ENCODE results near the gene IER3IP1.
"Not testable (repeated sequence)": the region's sequence is repeated elsewhere in the genome, so short reads cannot be mapped to it uniquely, and the experiment has no call there.

IER3IP1 gene

DNA sequence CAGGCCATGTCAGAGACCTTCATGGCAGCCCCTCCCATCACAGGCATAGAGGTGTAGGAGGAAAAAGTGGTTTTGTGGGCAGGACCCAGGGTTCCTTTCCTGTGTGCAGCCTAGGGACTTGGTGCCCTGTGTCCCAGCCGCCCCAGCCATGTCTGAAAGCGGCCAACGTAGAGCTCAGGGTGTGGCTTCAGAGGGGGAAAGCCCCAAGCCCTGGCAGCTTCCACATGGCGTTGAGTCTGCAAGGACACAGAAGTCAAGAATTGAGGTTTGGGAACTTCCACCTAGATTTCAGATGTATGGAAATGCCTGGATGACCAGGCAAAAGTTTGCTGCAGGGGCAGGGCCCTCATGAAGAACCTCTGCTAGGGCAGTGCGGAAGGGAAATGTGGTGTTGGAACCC lies 6.0 kb upstream of the IER3IP1 start:
- peaks cover 21% of the 10 kb centered on the region for H3K9me3 ChIP-seq (ENCODE audit: control insufficient read depth, insufficient read depth, low read depth, low read length)
- not testable (repeated sequence) for H3K36me3 ChIP-seq (ENCODE audit: control insufficient read depth, insufficient read depth, low read length); H3K4me3 ChIP-seq (ENCODE audit: low read depth, low read length); H3K4me1 ChIP-seq (ENCODE audit: control insufficient read depth, insufficient read depth, low read length); H3K9ac ChIP-seq (ENCODE audit: low read length); H3K27ac ChIP-seq (ENCODE audit: low read depth, low read length); H3K27me3 ChIP-seq (ENCODE audit: control insufficient read depth, insufficient read depth, low read length)

DNA sequence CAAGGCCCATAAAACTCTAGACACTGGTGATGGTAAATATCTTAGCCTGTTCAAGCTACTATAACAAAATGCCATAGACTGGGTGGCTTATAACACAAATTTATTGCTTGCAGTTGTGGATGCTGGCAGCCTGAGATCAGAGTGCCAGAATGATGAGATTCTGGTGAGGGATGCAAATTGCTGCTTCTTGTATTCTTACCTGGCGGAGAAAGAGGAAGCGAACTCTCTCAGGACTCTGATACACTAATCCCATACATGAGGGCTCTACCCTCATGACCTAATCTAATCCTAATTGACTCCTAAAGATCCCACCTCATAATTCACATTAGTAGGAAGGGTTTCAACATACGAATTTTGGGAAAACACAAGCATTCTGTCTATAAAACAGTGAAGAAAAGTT lies 4.6 kb upstream of the IER3IP1 start:
- no peaks in the 10 kb centered on the region for H3K4me1 ChIP-seq (ENCODE audit: control insufficient read depth, insufficient read depth, low read length)
- no peak overlapping the region for H3K9ac ChIP-seq (ENCODE audit: low read length)
- H3K27me3 ChIP-seq (ENCODE audit: control insufficient read depth, insufficient read depth, low read length), result no peaks in the 10 kb centered on the region
- no peaks in the 10 kb centered on the region for H3K36me3 ChIP-seq (ENCODE audit: control insufficient read depth, insufficient read depth, low read length)
- H3K9me3 ChIP-seq (ENCODE audit: control insufficient read depth, insufficient read depth, low read depth, low read length), result peaks cover 19% of the 10 kb centered on the region
- no peak overlapping the region for H3K4me3 ChIP-seq (ENCODE audit: low read depth, low read length)
- H3K27ac ChIP-seq (ENCODE audit: low read depth, low read length), result no peak overlapping the region

DNA sequence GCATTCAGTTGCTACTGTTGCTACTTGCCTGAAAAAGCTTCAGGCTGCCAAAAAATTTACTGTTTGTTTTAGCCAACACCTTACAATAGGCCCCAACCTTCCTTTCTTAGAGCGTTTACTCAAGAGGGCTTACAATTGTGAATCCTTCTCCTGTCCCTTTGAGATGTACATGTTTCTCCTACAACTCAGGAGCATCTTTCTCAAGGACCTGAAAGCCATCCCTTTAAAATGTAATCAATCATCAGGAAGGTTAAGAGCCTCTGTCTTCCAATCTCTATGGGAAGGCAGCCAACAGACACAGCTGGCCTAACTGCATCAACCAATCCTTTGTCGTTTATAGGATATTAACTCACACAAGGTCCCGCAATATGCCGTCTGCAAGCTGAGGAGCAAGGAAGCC lies 3.4 kb upstream of the IER3IP1 start:
- no peak overlapping the region for H3K9ac ChIP-seq (ENCODE audit: low read length)
- no peaks in the 10 kb centered on the region for H3K36me3 ChIP-seq (ENCODE audit: control insufficient read depth, insufficient read depth, low read length)
- peaks cover 6% of the 10 kb centered on the region for H3K9me3 ChIP-seq (ENCODE audit: control insufficient read depth, insufficient read depth, low read depth, low read length)
- no peak overlapping the region for H3K27ac ChIP-seq (ENCODE audit: low read depth, low read length)
- H3K27me3 ChIP-seq (ENCODE audit: control insufficient read depth, insufficient read depth, low read length), result no peaks in the 10 kb centered on the region
- peaks cover 5% of the 10 kb centered on the region for H3K4me1 ChIP-seq (ENCODE audit: control insufficient read depth, insufficient read depth, low read length)
- no peak overlapping the region for H3K4me3 ChIP-seq (ENCODE audit: low read depth, low read length)

DNA sequence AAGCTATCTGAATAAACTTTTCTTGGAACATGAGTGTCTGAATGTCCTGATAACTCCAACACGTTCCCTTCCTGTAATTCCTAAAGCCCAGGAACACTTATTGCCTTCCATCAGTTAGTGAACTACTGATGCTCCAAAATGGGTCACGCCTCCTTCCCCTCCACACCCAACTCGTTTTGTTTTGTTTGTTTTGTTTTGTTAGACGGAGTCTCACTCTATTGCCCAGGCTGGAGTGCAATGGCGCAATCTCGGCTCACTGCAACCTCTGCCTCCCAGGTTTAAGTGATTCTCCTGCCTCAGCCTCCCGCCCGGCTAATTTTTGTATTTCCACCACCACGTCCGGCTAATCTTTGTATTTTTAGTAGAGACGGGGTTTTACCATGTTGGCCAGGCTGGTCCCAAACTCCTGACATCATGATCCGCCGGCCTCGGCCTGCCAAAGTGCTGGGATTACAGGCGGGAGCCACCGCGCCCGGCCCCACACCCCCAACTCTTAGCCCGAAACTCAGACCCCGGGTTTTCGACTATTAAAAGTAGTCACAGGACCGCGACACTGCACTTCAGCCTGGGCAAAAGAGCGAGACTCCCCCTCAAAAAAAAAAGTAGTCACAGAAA lies 774 bp downstream of the IER3IP1 start:
- Histone ChIP-seq H3K36me3 (ENCODE audit: control insufficient read depth, insufficient read depth, low read length) (no peaks in the 10 kb centered on the region), H3K27me3 (ENCODE audit: control insufficient read depth, insufficient read depth, low read length) (no peaks in the 10 kb centered on the region), H3K27ac (ENCODE audit: low read depth, low read length) (peak overlapping the region; percentile 98; the same call in 1 of the 2 replicates), H3K4me3 (ENCODE audit: low read depth, low read length) (peak overlapping the region; percentile 99), H3K9me3 (ENCODE audit: control insufficient read depth, insufficient read depth, low read depth, low read length) (no peaks in the 10 kb centered on the region), H3K9ac (ENCODE audit: low read length) (peak overlapping the region; percentile 95), H3K4me1 (ENCODE audit: control insufficient read depth, insufficient read depth, low read length) (peaks cover 7% of the 10 kb centered on the region)

DNA sequence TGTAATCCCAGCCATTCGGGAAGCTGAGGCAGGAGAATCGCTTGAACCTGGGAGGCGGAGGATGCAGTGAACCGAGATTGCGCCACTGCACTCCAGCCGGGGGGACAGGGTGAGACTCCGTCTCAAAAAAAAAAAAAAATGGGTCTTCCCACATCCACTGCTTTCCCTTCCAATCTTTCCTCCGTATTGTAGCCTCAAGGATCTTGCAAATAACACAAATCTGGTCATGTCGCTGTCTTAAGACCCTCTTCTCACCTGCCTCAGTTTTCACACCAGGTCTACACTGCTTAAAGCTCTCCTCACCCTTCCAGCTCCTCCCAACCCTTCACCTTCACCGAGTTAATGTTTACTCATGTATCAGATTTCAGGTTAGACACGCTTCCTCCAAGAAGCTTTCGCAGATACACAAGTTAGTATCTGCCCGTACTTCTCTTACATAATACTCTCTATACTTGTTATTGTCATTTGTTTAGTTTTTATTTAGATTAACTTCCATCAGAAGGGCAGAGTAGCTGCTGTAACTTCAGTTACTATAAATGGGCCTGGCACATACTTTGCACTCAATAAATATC lies 1.5 kb downstream of the IER3IP1 start:
- H3K27me3 ChIP-seq (ENCODE audit: control insufficient read depth, insufficient read depth, low read length), result no peaks in the 10 kb centered on the region
- no peaks in the 10 kb centered on the region for H3K9me3 ChIP-seq (ENCODE audit: control insufficient read depth, insufficient read depth, low read depth, low read length)
- no peak overlapping the region for H3K9ac ChIP-seq (ENCODE audit: low read length)
- H3K4me1 ChIP-seq (ENCODE audit: control insufficient read depth, insufficient read depth, low read length), result peaks cover 7% of the 10 kb centered on the region
- no peak overlapping the region for H3K27ac ChIP-seq (ENCODE audit: low read depth, low read length)
- no peaks in the 10 kb centered on the region for H3K36me3 ChIP-seq (ENCODE audit: control insufficient read depth, insufficient read depth, low read length)
- peak overlapping the region; percentile 99 for H3K4me3 ChIP-seq (ENCODE audit: low read depth, low read length)

DNA sequence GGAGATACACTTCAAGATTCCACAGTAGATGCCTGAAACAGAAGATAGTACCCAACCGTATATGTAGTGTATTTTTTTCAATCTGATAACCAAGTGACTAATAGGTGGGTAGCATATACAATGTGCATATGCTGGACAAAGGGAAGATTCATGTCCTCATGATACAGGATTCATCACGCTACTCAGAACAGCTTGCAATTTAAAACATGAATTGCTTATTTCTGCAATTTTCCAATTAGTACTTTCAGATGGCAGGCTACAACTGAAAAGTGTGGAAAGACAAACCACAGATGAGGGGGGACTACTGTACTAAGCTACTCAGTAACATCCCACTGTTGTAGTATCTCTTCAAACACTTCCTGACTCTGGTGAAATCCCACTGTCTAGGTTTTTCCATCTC lies 3.7 kb downstream of the IER3IP1 start:
- H3K27me3 ChIP-seq (ENCODE audit: control insufficient read depth, insufficient read depth, low read length), result no peaks in the 10 kb centered on the region
- no peak overlapping the region for H3K9ac ChIP-seq (ENCODE audit: low read length)
- no peak overlapping the region for H3K27ac ChIP-seq (ENCODE audit: low read depth, low read length)
- no peaks in the 10 kb centered on the region for H3K36me3 ChIP-seq (ENCODE audit: control insufficient read depth, insufficient read depth, low read length)
- H3K9me3 ChIP-seq (ENCODE audit: control insufficient read depth, insufficient read depth, low read depth, low read length), result no peaks in the 10 kb centered on the region
- peaks cover 7% of the 10 kb centered on the region for H3K4me1 ChIP-seq (ENCODE audit: control insufficient read depth, insufficient read depth, low read length)
- no peak overlapping the region for H3K4me3 ChIP-seq (ENCODE audit: low read depth, low read length)

DNA sequence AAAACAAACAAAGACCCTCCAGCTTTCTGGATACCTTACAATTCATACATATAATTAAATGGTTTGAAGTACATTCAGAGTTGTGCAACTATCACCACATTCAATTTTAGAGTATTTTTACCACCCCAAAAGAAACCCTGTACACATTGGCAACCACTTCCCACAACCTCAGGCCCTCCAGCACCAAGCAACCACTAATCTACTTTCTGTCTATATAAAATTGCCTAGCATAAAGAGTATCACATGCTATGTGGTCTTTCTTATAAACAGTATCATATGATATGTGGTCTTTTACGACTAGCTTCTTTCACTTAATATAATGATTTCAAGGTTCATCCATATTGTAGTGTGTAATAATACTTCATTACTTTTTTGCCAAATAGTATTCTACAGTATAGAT lies 7.3 kb downstream of the IER3IP1 start:
- H3K9me3 ChIP-seq (ENCODE audit: control insufficient read depth, insufficient read depth, low read depth, low read length), result no peaks in the 10 kb centered on the region
- no peaks in the 10 kb centered on the region for H3K4me1 ChIP-seq (ENCODE audit: control insufficient read depth, insufficient read depth, low read length)
- no peaks in the 10 kb centered on the region for H3K36me3 ChIP-seq (ENCODE audit: control insufficient read depth, insufficient read depth, low read length)
- no peak overlapping the region for H3K27ac ChIP-seq (ENCODE audit: low read depth, low read length)
- H3K4me3 ChIP-seq (ENCODE audit: low read depth, low read length), result no peak overlapping the region
- H3K27me3 ChIP-seq (ENCODE audit: control insufficient read depth, insufficient read depth, low read length), result no peaks in the 10 kb centered on the region
- no peak overlapping the region for H3K9ac ChIP-seq (ENCODE audit: low read length)

DNA sequence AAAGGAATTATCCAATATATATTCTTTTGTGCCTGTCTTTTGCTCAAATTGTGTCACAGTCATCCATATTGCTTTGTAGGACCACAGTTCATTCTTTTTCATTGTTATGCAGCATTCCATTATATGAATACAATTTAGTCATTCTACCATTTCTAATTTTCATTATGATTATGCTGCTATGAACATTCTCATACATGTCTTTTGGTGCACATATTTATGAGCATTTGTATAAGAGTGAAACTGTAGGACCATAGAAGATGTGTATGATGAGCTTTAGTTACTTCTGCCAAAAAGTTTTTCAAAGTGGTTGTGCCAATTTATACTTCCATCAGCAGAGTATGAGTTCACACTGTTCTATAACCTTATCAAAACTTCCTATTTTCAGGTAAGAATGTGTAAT lies 7.7 kb downstream of the IER3IP1 start:
- H3K4me3 ChIP-seq (ENCODE audit: low read depth, low read length), result no peak overlapping the region
- H3K27me3 ChIP-seq (ENCODE audit: control insufficient read depth, insufficient read depth, low read length), result no peaks in the 10 kb centered on the region
- H3K36me3 ChIP-seq (ENCODE audit: control insufficient read depth, insufficient read depth, low read length), result no peaks in the 10 kb centered on the region
- H3K9ac ChIP-seq (ENCODE audit: low read length), result no peak overlapping the region
- H3K27ac ChIP-seq (ENCODE audit: low read depth, low read length), result no peak overlapping the region
- no peaks in the 10 kb centered on the region for H3K4me1 ChIP-seq (ENCODE audit: control insufficient read depth, insufficient read depth, low read length)
- H3K9me3 ChIP-seq (ENCODE audit: control insufficient read depth, insufficient read depth, low read depth, low read length), result no peaks in the 10 kb centered on the region

DNA sequence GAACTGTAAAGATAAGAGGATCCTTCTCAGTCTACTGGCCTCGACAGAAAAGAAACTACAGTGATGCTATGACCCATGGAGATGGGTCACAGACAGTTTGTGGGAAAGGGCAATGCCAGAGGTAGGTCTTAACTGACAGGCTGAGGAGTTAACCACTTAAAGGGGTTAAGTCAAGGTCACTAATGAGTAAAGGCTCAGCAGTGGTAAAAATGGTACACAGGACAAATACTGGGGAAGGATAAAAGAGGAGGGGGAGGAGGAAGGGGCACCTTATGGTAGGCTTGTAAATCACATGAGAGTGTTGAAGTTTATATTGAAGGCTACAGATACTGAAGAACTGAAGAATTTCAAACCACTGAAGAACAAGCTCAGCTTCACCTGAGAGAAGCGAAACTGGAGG lies 9.9 kb downstream of the IER3IP1 start:
- H3K4me3 ChIP-seq (ENCODE audit: low read depth, low read length), result no peak overlapping the region
- H3K27ac ChIP-seq (ENCODE audit: low read depth, low read length), result no peak overlapping the region
- H3K4me1 ChIP-seq (ENCODE audit: control insufficient read depth, insufficient read depth, low read length), result no peaks in the 10 kb centered on the region
- no peak overlapping the region for H3K9ac ChIP-seq (ENCODE audit: low read length)
- H3K36me3 ChIP-seq (ENCODE audit: control insufficient read depth, insufficient read depth, low read length), result no peaks in the 10 kb centered on the region
- no peaks in the 10 kb centered on the region for H3K9me3 ChIP-seq (ENCODE audit: control insufficient read depth, insufficient read depth, low read depth, low read length)
- no peaks in the 10 kb centered on the region for H3K27me3 ChIP-seq (ENCODE audit: control insufficient read depth, insufficient read depth, low read length)

DNA sequence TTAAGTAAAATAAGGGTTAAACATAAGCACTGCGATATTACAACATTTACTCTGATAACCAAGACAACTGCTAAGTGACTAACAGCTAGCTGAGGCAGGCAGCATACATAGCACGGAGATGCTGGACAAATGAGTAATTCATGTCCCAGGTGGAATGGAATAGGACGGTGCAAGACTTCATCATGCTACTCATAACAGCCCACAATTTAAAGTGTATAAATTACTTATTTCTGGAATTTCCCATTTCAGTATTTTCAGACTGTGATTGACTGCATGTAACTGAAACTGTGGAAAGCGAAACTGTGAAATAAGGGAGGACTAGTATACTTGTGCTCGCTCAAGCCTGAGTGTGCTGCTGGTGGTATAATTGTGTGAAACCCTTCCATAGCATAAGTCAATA lies 12.9 kb downstream of the IER3IP1 start:
- peaks cover 18% of the 10 kb centered on the region for H3K4me1 ChIP-seq (ENCODE audit: control insufficient read depth, insufficient read depth, low read length)
- H3K27me3 ChIP-seq (ENCODE audit: control insufficient read depth, insufficient read depth, low read length), result no peaks in the 10 kb centered on the region
- H3K4me3 ChIP-seq (ENCODE audit: low read depth, low read length), result no peak overlapping the region
- H3K36me3 ChIP-seq (ENCODE audit: control insufficient read depth, insufficient read depth, low read length), result 0 out of 2 replicates have a peak, but pooled peaks cover 3% of the 10 kb centered on the region
- H3K27ac ChIP-seq (ENCODE audit: low read depth, low read length), result no peak overlapping the region
- H3K9ac ChIP-seq (ENCODE audit: low read length), result no peak overlapping the region
- H3K9me3 ChIP-seq (ENCODE audit: control insufficient read depth, insufficient read depth, low read depth, low read length), result no peaks in the 10 kb centered on the region

DNA sequence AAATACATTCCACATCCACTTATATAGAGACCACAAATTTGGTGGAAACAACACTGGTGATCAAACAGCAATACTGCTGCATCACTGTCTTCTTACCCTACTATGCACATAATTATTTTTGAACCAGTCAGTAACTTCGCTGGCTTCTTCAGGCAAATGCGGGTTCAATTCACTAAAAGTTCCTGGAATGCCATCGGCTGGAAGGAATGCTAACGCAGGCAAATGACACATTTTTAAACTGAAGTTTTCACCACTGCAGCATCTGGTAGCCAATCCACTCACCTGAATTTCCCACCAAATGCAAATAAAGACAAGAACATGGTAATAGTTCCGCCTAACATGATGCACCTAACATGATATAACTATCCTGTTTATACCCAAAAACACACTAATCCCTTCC lies 15.9 kb downstream of the IER3IP1 start:
- peaks cover 18% of the 10 kb centered on the region for H3K4me1 ChIP-seq (ENCODE audit: control insufficient read depth, insufficient read depth, low read length)
- H3K36me3 ChIP-seq (ENCODE audit: control insufficient read depth, insufficient read depth, low read length), result peaks cover 6% of the 10 kb centered on the region
- no peak overlapping the region for H3K4me3 ChIP-seq (ENCODE audit: low read depth, low read length)
- H3K27me3 ChIP-seq (ENCODE audit: control insufficient read depth, insufficient read depth, low read length), result no peaks in the 10 kb centered on the region
- no peak overlapping the region; the same call in 1 of the 2 replicates for H3K27ac ChIP-seq (ENCODE audit: low read depth, low read length)
- no peaks in the 10 kb centered on the region for H3K9me3 ChIP-seq (ENCODE audit: control insufficient read depth, insufficient read depth, low read depth, low read length)
- no peak overlapping the region for H3K9ac ChIP-seq (ENCODE audit: low read length)

All from HUES6 (cell line).